Stimulated activated naive B cell treated with anti-CD40 and anti-IgM and Interleukin-4, amounts not matched to agents 10 μg/mL and 1 μg/mL and 100 μg/mL, for 72 hours (primary cell): ENCODE results near the gene RBMY1F.
"Not testable (repeated sequence)": the region's sequence is repeated elsewhere in the genome, so short reads cannot be mapped to it uniquely, and the experiment has no call there.

Source experiments
- ATAC-seq, 2 donors: fragments of 150-1000 bp; cut with Tn5 transposase; replicated peaks; 2 replicates each; pipeline ENCODE4 v1.10.0; 2021; ENCODE audit warnings: moderate library complexity in 1 of 2
- DNase-seq: peaks from one replicate; pipeline ENCODE4 v3.0.0; 2021
- H3K27ac Mint-ChIP-seq: one replicate; pipeline ENCODE4 v1.8.0; 2022; ENCODE audit warnings: mild to moderate bottlenecking, mixed read lengths
- H3K27me3 Mint-ChIP-seq, 2 donors: one replicate each; pipeline ENCODE4 v1.8.0; 2022; ENCODE audit warnings: mixed read lengths in 2 of 2
- H3K36me3 Mint-ChIP-seq, 2 donors: one replicate each; pipeline ENCODE4 v1.8.0; 2022; ENCODE audit warnings: mixed read lengths in 2 of 2, mild to moderate bottlenecking in 1 of 2
- H3K4me1 Mint-ChIP-seq, 2 donors: one replicate each; pipeline ENCODE4 v1.8.0; 2022; ENCODE audit warnings: mixed read lengths in 2 of 2, mild to moderate bottlenecking in 1 of 2
- H3K4me3 Mint-ChIP-seq, 2 donors: one replicate each; pipeline ENCODE4 v1.8.0; 2022; ENCODE audit warnings: mild to moderate bottlenecking in 2 of 2, mixed read lengths in 2 of 2, moderate library complexity in 1 of 2
- H3K9me3 Mint-ChIP-seq, 2 donors: one replicate each; pipeline ENCODE4 v1.8.0; 2022; ENCODE audit warnings: mixed read lengths in 2 of 2, mild to moderate bottlenecking in 1 of 2

RBMY1F gene

GRCh38 chrY:22182823-22183222, at the start of gene RBMY1F:
RBMY1F (minus strand) TSS chrY:22182923; CDS start chrY:22180969, 1,954 bp downstream.
- H3K36me3 Mint-ChIP-seq, H3K9me3 Mint-ChIP-seq, H3K4me3 Mint-ChIP-seq, DNase-seq, H3K27me3 Mint-ChIP-seq, H3K4me1 Mint-ChIP-seq, H3K27ac Mint-ChIP-seq, ATAC-seq: not testable (repeated sequence)

- not testable (repeated sequence) for ATAC-seq, H3K27me3 Mint-ChIP-seq, H3K9me3 Mint-ChIP-seq, H3K36me3 Mint-ChIP-seq, H3K4me3 Mint-ChIP-seq, DNase-seq, H3K4me1 Mint-ChIP-seq, H3K27ac Mint-ChIP-seq
Measured at GRCh38 chrY:22151144-22151543, 31.6 kb downstream of the RBMY1F start.

- H3K9me3 Mint-ChIP-seq, H3K27me3 Mint-ChIP-seq, H3K27ac Mint-ChIP-seq, ATAC-seq, H3K4me1 Mint-ChIP-seq, DNase-seq, H3K36me3 Mint-ChIP-seq, H3K4me3 Mint-ChIP-seq: not testable (repeated sequence)
Measured at GRCh38 chrY:22141011-22141695, 41.6 kb downstream of the RBMY1F start.

- H3K9me3 Mint-ChIP-seq, H3K4me3 Mint-ChIP-seq, H3K27ac Mint-ChIP-seq, H3K4me1 Mint-ChIP-seq, H3K27me3 Mint-ChIP-seq, ATAC-seq, DNase-seq, H3K36me3 Mint-ChIP-seq: not testable (repeated sequence)
Measured at GRCh38 chrY:22134719-22135118, 48.0 kb downstream of the RBMY1F start.

GRCh38 chrY:22130494-22130893, 52.2 kb downstream of the RBMY1F start:
- not testable (repeated sequence) for H3K27me3 Mint-ChIP-seq, ATAC-seq, H3K36me3 Mint-ChIP-seq, H3K9me3 Mint-ChIP-seq, DNase-seq, H3K27ac Mint-ChIP-seq, H3K4me1 Mint-ChIP-seq, H3K4me3 Mint-ChIP-seq
